ENCODE data around the gene PPM1M. TPM values are rescaled to one million over a fixed set of nuclear protein-coding genes. Genes with fewer than 3 reads are reported as not detected.
"Not testable (repeated sequence)": the region's sequence is repeated elsewhere in the genome, so short reads cannot be mapped to it uniquely, and the experiment has no call there.

PPM1M gene
- polyA plus RNA-seq, 1 of the 3 experiments (the other 2 are of a cell fraction) = 19.2 TPM

DNA sequence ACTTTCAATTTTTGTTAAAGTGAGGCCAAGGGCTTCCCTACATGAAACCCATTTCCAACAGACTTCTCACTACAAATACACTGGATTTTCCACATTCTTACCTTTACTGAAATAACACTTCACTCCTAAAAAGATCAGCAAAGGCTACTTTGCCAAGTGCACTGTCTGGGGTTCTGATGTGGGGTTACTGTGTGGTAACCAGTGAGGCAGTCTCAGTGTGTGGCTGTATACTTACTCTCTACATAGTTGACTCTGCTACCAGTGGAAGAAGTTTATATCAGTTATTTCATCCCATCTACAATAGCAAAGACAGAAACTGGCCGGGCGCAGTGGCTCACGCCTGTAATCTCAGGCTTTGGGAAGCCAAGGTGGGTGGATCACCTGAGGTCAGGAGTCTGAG lies 27.3 kb downstream of the PPM1M start:
- Histone ChIP-seq H3F3A (replicated peaks; ENCODE audit: insufficient read depth) (peaks cover 9% of the 10 kb centered on the region), H4K20me1 (ENCODE audit: insufficient read depth) (peaks cover 99% of the 10 kb centered on the region), H3K27ac (ENCODE audit: low read depth in 2 of 2, low read length in 1 of 2) (no peak overlapping the region), H2AFZ (ENCODE audit: low read depth) (no peak overlapping the region), H3K4me2 (no peak overlapping the region), H3K4me3 (ENCODE audit: low read depth in 2 of 2, low read length in 1 of 2) (no peak overlapping the region), H3K27me3 (ENCODE audit: insufficient read depth) (no peaks in the 10 kb centered on the region), H3K36me3 (replicated peaks in 1 of 2; ENCODE audit: control insufficient read depth in 1 of 2, insufficient read depth in 2 of 2, low read length in 1 of 2) (peaks cover 23 to 53% of the 10 kb centered on the region in 2 experiments), H3K9me2 (no peaks in the 10 kb centered on the region), H3K4me1 (ENCODE audit: control insufficient read depth in 1 of 2, insufficient read depth in 2 of 2, low read depth in 1 of 2, low read length in 1 of 2) (peaks cover 3 to 11% of the 10 kb centered on the region in 2 experiments; a peak in 3 of 4 replicates), H3K9ac (no peak overlapping the region), H3K79me2 (ENCODE audit: insufficient read depth) (peaks cover 100% of the 10 kb centered on the region), H3K9me3 (no peaks in the 10 kb centered on the region)
- TF ChIP-seq SIN3A (IDR thresholded peaks at IDR 0.05; ENCODE audit: borderline replicate concordance, low read depth, low read length) (no peak), FOSL2 (IDR thresholded peaks at IDR 0.05; ENCODE audit: borderline replicate concordance, low read depth) (no peak), RCOR1 (IDR thresholded peaks at IDR 0.05; ENCODE audit: low read length) (no peak), ELF1 (IDR thresholded peaks at IDR 0.05) (no peak), SMC3 (IDR thresholded peaks at IDR 0.05; ENCODE audit: low read depth, low read length) (no peak), CHD2 (IDR thresholded peaks at IDR 0.05; ENCODE audit: low read length, partially characterized antibody) (no peak), YY1 (IDR thresholded peaks at IDR 0.05; ENCODE audit: low read depth) (no peak), IRF3 (IDR thresholded peaks at IDR 0.05; ENCODE audit: low read depth, low read length) (no peak), MXI1 (IDR thresholded peaks at IDR 0.05; ENCODE audit: low read depth, low read length) (no peak), FOXM1 (IDR thresholded peaks at IDR 0.05; ENCODE audit: low read depth) (no peak), JUND (IDR thresholded peaks at IDR 0.05) (no peak), NFIC (IDR thresholded peaks at IDR 0.05; ENCODE audit: borderline replicate concordance) (no peak)
- ChIA-PET POLR2A (no interaction called here), CTCF (interaction anchor here (2.4 to 2.6 kb wide), 2 partner anchors 12 to 66 kb away, joined by 7 to 9 read pairs; no protein-coding TSS in a partner anchor)
- WGBS (ENCODE audit: low lambda C conversion rate) = 81% methylated on average over 3 of the region's 3 CpGs
- no peak for DNase-seq

DNA sequence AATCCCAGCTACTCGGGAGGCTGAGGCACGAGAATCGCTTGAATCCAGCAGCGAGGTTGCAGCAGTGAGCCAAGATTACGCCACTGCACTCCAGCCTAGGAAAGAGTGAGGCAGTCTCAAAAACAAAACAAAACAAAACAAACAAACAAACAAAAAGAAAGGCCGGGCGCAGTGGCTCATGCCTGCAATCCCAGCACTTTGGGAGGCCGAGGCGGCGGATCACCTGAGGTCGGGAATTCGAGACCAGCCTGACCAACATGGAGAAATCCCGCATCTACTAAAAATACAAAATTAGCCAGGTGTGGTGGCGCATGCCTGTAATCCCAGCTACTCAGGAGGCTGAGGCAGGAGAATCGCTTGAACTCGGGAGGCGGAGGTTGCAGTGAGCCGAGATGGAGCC lies 29.2 kb downstream of the PPM1M start:
- H3F3A ChIP-seq (replicated peaks; ENCODE audit: insufficient read depth); DNase-seq; H3K9me3 ChIP-seq; POLR2A ChIA-PET; H3K4me3 ChIP-seq (ENCODE audit: low read depth in 2 of 2, low read length in 1 of 2); H3K9ac ChIP-seq; H3K27me3 ChIP-seq (ENCODE audit: insufficient read depth); H2AFZ ChIP-seq (ENCODE audit: low read depth); H3K27ac ChIP-seq (ENCODE audit: low read depth in 2 of 2, low read length in 1 of 2); H3K9me2 ChIP-seq: not testable (repeated sequence)
- CTCF ChIA-PET = interaction anchor here (2.0 kb wide), 1 partner anchor 54 kb away, joined by 7 read pairs; no protein-coding TSS in a partner anchor
- WGBS (ENCODE audit: low lambda C conversion rate) = 95% methylated on average over 18 of the region's 18 CpGs
- peaks cover 10 to 11% of the 10 kb centered on the region in 2 experiments; a peak in 3 of 4 replicates for H3K4me1 ChIP-seq (ENCODE audit: control insufficient read depth in 1 of 2, insufficient read depth in 2 of 2, low read depth in 1 of 2, low read length in 1 of 2)
- H4K20me1 ChIP-seq (ENCODE audit: insufficient read depth) = peaks cover 80% of the 10 kb centered on the region
- H3K36me3 ChIP-seq (replicated peaks in 1 of 2; ENCODE audit: control insufficient read depth in 1 of 2, insufficient read depth in 2 of 2, low read length in 1 of 2) = peaks cover 15 to 35% of the 10 kb centered on the region in 2 experiments
- 0 out of 2 replicates have a peak overlapping the region, but pooled peaks have one; percentile 96 for H3K4me2 ChIP-seq
- peaks cover 91% of the 10 kb centered on the region for H3K79me2 ChIP-seq (ENCODE audit: insufficient read depth)

All from SK-N-SH (cell line).